GM12891 (cell line): Measurements from ENCODE around the gene EVA1B.

ENCODE experiments used
- DNase-seq: peaks from one replicate; pipeline ENCODE4 v3.0.0; 2011; ENCODE audit warnings: low spot score; ENCODE audit not compliant: insufficient read length
- FAIRE-seq: peaks from 2 replicates; lab custom pipeline; 2011; peaks lifted over from hg19 to GRCh38; lab: Jason Lieb, UNC
- PAX5 ChIP-seq: IDR thresholded peaks from 2 replicates; pipeline ENCODE4 v1.6.1; 2011; ENCODE audit warnings: low read length, moderate library complexity, mild to moderate bottlenecking; ENCODE audit not compliant: insufficient read depth, severe bottlenecking
- POLR2A ChIP-seq: IDR thresholded peaks from 2 replicates; pipeline ENCODE4 v1.6.1; 2011; ENCODE audit warnings: low read depth, low read length, control low read depth
- POLR2AphosphoS5 ChIP-seq: IDR thresholded peaks from 2 replicates; pipeline ENCODE4 v1.6.1; 2011; ENCODE audit warnings: low read depth, low read length, control low read depth
- POU2F2 ChIP-seq: IDR thresholded peaks from 2 replicates; pipeline ENCODE4 v1.6.1; 2011; ENCODE audit warnings: low read depth, mild to moderate bottlenecking, control low read depth, low read length, moderate library complexity
- SPI1 ChIP-seq: IDR thresholded peaks from 2 replicates; pipeline ENCODE4 v1.6.1; 2011; ENCODE audit warnings: low read depth, low read length, control low read depth
- TAF1 ChIP-seq: IDR thresholded peaks from 2 replicates; pipeline ENCODE4 v1.6.1; 2011; ENCODE audit warnings: low read depth, low read length, control low read depth

The EVA1B gene

GRCh38 chr1:36287595-36287994, 35.9 kb downstream of the EVA1B start:
- no peak for TF ChIP-seq TAF1
- no peak for TF ChIP-seq PAX5
- TF ChIP-seq POLR2A: no peak
- TF ChIP-seq POLR2AphosphoS5: no peak
- TF ChIP-seq POU2F2: no peak
- TF ChIP-seq SPI1: no peak
- DNase-seq: no peak
- no peak for FAIRE-seq

- no peak for FAIRE-seq
- no peak for TF ChIP-seq TAF1
- no peak for TF ChIP-seq POLR2AphosphoS5
- no peak for TF ChIP-seq SPI1
- no peak for TF ChIP-seq POLR2A
- no peak for TF ChIP-seq POU2F2
- no peak for TF ChIP-seq PAX5
- DNase-seq: no peak
Measured at GRCh38 chr1:36286802-36287201, 36.6 kb downstream of the EVA1B start.

- peak; percentile 54 for DNase-seq
- FAIRE-seq: peak; percentile 83
Measured at GRCh38 chr1:36285443-36286101, 37.9 kb downstream of the EVA1B start.

GRCh38 chr1:36284517-36284916, 38.9 kb downstream of the EVA1B start:
- TF ChIP-seq SPI1 (no peak), POU2F2 (no peak), POLR2A (no peak), PAX5 (no peak), TAF1 (no peak), POLR2AphosphoS5 (no peak)
- FAIRE-seq: no peak
- no peak for DNase-seq

More at GRCh38 chr1:36285443-36286101, 37.9 kb downstream of the EVA1B start:
- TF ChIP-seq POLR2AphosphoS5 (no peak), POU2F2 (no peak), PAX5 (no peak), SPI1 (no peak), POLR2A (no peak), TAF1 (no peak)

GRCh38 chr1:36284061-36284460, 39.4 kb downstream of the EVA1B start:
- FAIRE-seq: no peak
- DNase-seq: no peak
- TF ChIP-seq POLR2AphosphoS5: no peak
- TF ChIP-seq SPI1: no peak
- no peak for TF ChIP-seq TAF1
- TF ChIP-seq POU2F2: no peak
- TF ChIP-seq PAX5: no peak
- TF ChIP-seq POLR2A: no peak

GRCh38 chr1:36279789-36280296, 43.6 kb downstream of the EVA1B start:
- TF ChIP-seq SPI1: no peak
- TF ChIP-seq TAF1: no peak
- TF ChIP-seq PAX5: no peak
- no peak for TF ChIP-seq POLR2A
- no peak for TF ChIP-seq POU2F2
- no peak for TF ChIP-seq POLR2AphosphoS5
- FAIRE-seq (peak; percentile 78), DNase-seq (no peak)

- TF ChIP-seq TAF1 (no peak), POU2F2 (no peak), PAX5 (no peak), SPI1 (no peak), POLR2AphosphoS5 (no peak), POLR2A (no peak)
- DNase-seq (no peak), FAIRE-seq (no peak)
Measured at GRCh38 chr1:36279110-36279788, 44.2 kb downstream of the EVA1B start.

GRCh38 chr1:36276688-36277087, 46.8 kb downstream of the EVA1B start:
- DNase-seq: no peak
- no peak for FAIRE-seq
- no peak for TF ChIP-seq TAF1
- no peak for TF ChIP-seq POLR2AphosphoS5
- no peak for TF ChIP-seq SPI1
- TF ChIP-seq POLR2A: no peak
- TF ChIP-seq POU2F2: no peak
- no peak for TF ChIP-seq PAX5

- FAIRE-seq: no peak
Measured at GRCh38 chr1:36274201-36274600, 49.2 kb downstream of the EVA1B start.

More at GRCh38 chr1:36274201-36274600, 49.2 kb downstream of the EVA1B start:
- no peak for DNase-seq
- TF ChIP-seq POLR2AphosphoS5: no peak
- no peak for TF ChIP-seq POLR2A
- no peak for TF ChIP-seq SPI1
- no peak for TF ChIP-seq PAX5
